ENCODE results near the gene EXD2.

GRCh38 chr14:69156224-69156623 is 35.1 kb upstream of the EXD2 start:
- TF ChIP-seq HMGA2 (CRISPR knock-in tag; IDR thresholded peaks at IDR 0.05) = no peak
- TF ChIP-seq, protein P1, sequence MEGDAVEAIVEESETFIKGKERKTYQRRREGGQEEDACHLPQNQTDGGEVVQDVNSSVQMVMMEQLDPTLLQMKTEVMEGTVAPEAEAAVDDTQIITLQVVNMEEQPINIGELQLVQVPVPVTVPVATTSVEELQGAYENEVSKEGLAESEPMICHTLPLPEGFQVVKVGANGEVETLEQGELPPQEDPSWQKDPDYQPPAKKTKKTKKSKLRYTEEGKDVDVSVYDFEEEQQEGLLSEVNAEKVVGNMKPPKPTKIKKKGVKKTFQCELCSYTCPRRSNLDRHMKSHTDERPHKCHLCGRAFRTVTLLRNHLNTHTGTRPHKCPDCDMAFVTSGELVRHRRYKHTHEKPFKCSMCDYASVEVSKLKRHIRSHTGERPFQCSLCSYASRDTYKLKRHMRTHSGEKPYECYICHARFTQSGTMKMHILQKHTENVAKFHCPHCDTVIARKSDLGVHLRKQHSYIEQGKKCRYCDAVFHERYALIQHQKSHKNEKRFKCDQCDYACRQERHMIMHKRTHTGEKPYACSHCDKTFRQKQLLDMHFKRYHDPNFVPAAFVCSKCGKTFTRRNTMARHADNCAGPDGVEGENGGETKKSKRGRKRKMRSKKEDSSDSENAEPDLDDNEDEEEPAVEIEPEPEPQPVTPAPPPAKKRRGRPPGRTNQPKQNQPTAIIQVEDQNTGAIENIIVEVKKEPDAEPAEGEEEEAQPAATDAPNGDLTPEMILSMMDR (IDR thresholded peaks at IDR 0.05) = no peak
- TF ChIP-seq ATF1 (CRISPR knock-in tag; IDR thresholded peaks at IDR 0.05) = no peak
